GM18870 (cell line): ENCODE measurements around the gene NACC1.

Source experiments
- ATAC-seq: cut with Tn5 transposase; IDR thresholded peaks from one replicate; pipeline ENCODE4 v1.9.1; 2021; ENCODE audit warnings: moderate library complexity; ENCODE audit not compliant: unreplicated experiment

The NACC1 gene

GRCh38 chr19:13117772-13118423 lies at the start of gene NACC1:
Gene NACC1 (plus strand): TSS chr19:13118264. CDS start chr19:13135208, 16,944 bp downstream.
- ATAC-seq, result no peak

- no peak for ATAC-seq
These were observed 48.4 kb upstream of the NACC1 start for GRCh38 chr19:13069415-13070359.

- no peak for ATAC-seq
These were observed 47.5 kb upstream of the NACC1 start for GRCh38 chr19:13070425-13071140.

- no peak for ATAC-seq
These were observed 46.4 kb upstream of the NACC1 start for GRCh38 chr19:13071444-13072187.

GRCh38 chr19:13072188-13072908 lies 45.7 kb upstream of the NACC1 start:
- ATAC-seq, result no peak

GRCh38 chr19:13073263-13073662 lies 44.8 kb upstream of the NACC1 start:
- no peak for ATAC-seq

GRCh38 chr19:13074378-13074777 lies 43.7 kb upstream of the NACC1 start:
- ATAC-seq, result no peak

- ATAC-seq, result no peak
These were observed 41.7 kb upstream of the NACC1 start for GRCh38 chr19:13076320-13076719.

GRCh38 chr19:13076787-13077186 lies 41.3 kb upstream of the NACC1 start:
- no peak for ATAC-seq

- no peak for ATAC-seq
These were observed 40.8 kb upstream of the NACC1 start for GRCh38 chr19:13077240-13077639.

- ATAC-seq, result no peak
These were observed 39.7 kb upstream of the NACC1 start for GRCh38 chr19:13078381-13078780.

- no peak for ATAC-seq
These were observed 39.0 kb upstream of the NACC1 start for GRCh38 chr19:13078897-13079541.

GRCh38 chr19:13079542-13079986 lies 38.5 kb upstream of the NACC1 start:
- no peak for ATAC-seq

- ATAC-seq, result no peak
These were observed 35.7 kb upstream of the NACC1 start for GRCh38 chr19:13082192-13083007.

GRCh38 chr19:13083008-13083404 lies 35.1 kb upstream of the NACC1 start:
- no peak for ATAC-seq

- ATAC-seq, result no peak
These were observed 34.4 kb upstream of the NACC1 start for GRCh38 chr19:13083627-13084026.

GRCh38 chr19:13085666-13086065 lies 32.4 kb upstream of the NACC1 start:
- ATAC-seq, result no peak

- no peak for ATAC-seq
These were observed 31.7 kb upstream of the NACC1 start for GRCh38 chr19:13086341-13086740.

GRCh38 chr19:13087295-13087694 lies 30.8 kb upstream of the NACC1 start:
- ATAC-seq, result no peak
